A549 (cell line): ENCODE data around the gene OPRM1. TPM values are rescaled to one million over a fixed set of nuclear protein-coding genes. Genes with fewer than 3 reads are reported as not detected.

Experiments used
- ATAC-seq, 2 experiments: fragments of 200-7000 bp in 1 of 2; fragments of >200 bp in 1 of 2; cut with Nextera tagmentation in 1 of 2; cut with Tn5 transposase in 1 of 2; 3 replicates each; pipeline versions ENCODE4 v1.8.0 to v1.9.1; 2018 to 2020; ENCODE audit warnings: mild to moderate bottlenecking in 1 of 2, moderate library complexity in 1 of 2
- CTCF ChIA-PET: fragments of 300-600 bp; sonication (Branson Sonifier 250); formaldehyde crosslinking; extraction: SDS; loops from one replicate; lab custom pipeline; 2021; ENCODE audit warnings: antibody characterized with exemption, inconsistent platforms; lab: Yijun Ruan, JAX
- POLR2A ChIA-PET: fragments of 350-600 bp; formaldehyde crosslinking; extraction: SDS; loops from one replicate; lab custom pipeline; 2021; ENCODE audit warnings: antibody characterized with exemption, inconsistent platforms; lab: Yijun Ruan, JAX
- DNase-seq, 2 experiments: peaks; one replicate each; pipeline versions ENCODE4 v3.0.0 to v3.0.0-alpha.2; 2011 to 2016; ENCODE audit warnings: low read depth in 1 of 2, low spot score in 1 of 2
- FAIRE-seq: peaks from 2 replicates; lab custom pipeline; 2011; peaks lifted over from hg19 to GRCh38; lab: Jason Lieb, UNC
- H3K27ac ChIP-seq, 2 experiments: fragments of >200 bp; sonication (Bioruptor Twin); formaldehyde crosslinking; 3 replicates each; pipeline ENCODE4 v1.5.1; 2016 to 2017
- H3K4me1 ChIP-seq: fragments of >200 bp; sonication (Bioruptor Twin); formaldehyde crosslinking; 3 replicates; pipeline ENCODE4 v1.6.1; 2016
- H3K4me2 ChIP-seq: fragments of >200 bp; sonication (Bioruptor Twin); formaldehyde crosslinking; 3 replicates; pipeline ENCODE4 v1.6.1; 2016
- H3K4me3 ChIP-seq: fragments of >200 bp; sonication (Bioruptor Twin); formaldehyde crosslinking; 3 replicates; pipeline ENCODE4 v1.5.1; 2016
- H3K9me3 ChIP-seq: fragments of >200 bp; sonication (Bioruptor Twin); formaldehyde crosslinking; 3 replicates; pipeline ENCODE4 v1.6.1; 2016
- ATOH8 ChIP-seq: fragments of 250-450 bp; sonication (Bioruptor Pico); IDR thresholded peaks from 2 replicates; pipeline ENCODE4 v1.5.0; 2020; ENCODE audit warnings: low read depth, mild to moderate bottlenecking, moderate library complexity
- CBX8 ChIP-seq: fragments of 200-600 bp; sonication (generic); IDR thresholded peaks from 2 replicates; pipeline ENCODE4 v1.6.1; 2016
- CEBPB ChIP-seq, 2 experiments: fragments of >200 bp in 1 of 2; sonication (Bioruptor Twin) in 1 of 2; formaldehyde crosslinking in 1 of 2; IDR thresholded peaks; 2 replicates each; pipeline ENCODE4 v1.6.1; 2012 to 2016
- ELK1 ChIP-seq: fragments of 150-350 bp; IDR thresholded peaks from 2 replicates; pipeline ENCODE4 v1.6.1; 2014; ENCODE audit warnings: low read depth, mild to moderate bottlenecking, low read length
- ESRRA ChIP-seq: fragments of 150-350 bp; IDR thresholded peaks from 2 replicates; pipeline ENCODE4 v1.6.1; 2014; ENCODE audit warnings: mild to moderate bottlenecking, low read length, borderline replicate concordance
- FOSB ChIP-seq: fragments of 250-450 bp; sonication (Bioruptor Pico); IDR thresholded peaks from 2 replicates; pipeline ENCODE4 v1.5.0; 2020; ENCODE audit warnings: mild to moderate bottlenecking, moderate library complexity
- FOSL2 ChIP-seq, 2 experiments: fragments of 450-650 bp in 1 of 2; fragments of >200 bp in 1 of 2; sonication (Bioruptor Twin) in 1 of 2; formaldehyde crosslinking; IDR thresholded peaks; 2 replicates each; pipeline versions ENCODE4 v1.5.0 to v1.6.1; 2016 to 2020; ENCODE audit warnings: mild to moderate bottlenecking in 1 of 2, moderate library complexity in 1 of 2
- FOXS1 ChIP-seq: fragments of 250-450 bp; sonication (Bioruptor Pico); IDR thresholded peaks from 2 replicates; pipeline ENCODE4 v1.5.0; 2020; ENCODE audit warnings: mild to moderate bottlenecking, moderate library complexity
- HEYL ChIP-seq: fragments of 250-450 bp; sonication (Bioruptor Pico); IDR thresholded peaks from 2 replicates; pipeline ENCODE4 v1.8.0; 2021; ENCODE audit warnings: mild to moderate bottlenecking, moderate library complexity
- HMGXB4 ChIP-seq: fragments of 250-450 bp; sonication (Bioruptor Pico); IDR thresholded peaks from 2 replicates; pipeline ENCODE4 v1.5.0; 2021; ENCODE audit warnings: mild to moderate bottlenecking, moderate library complexity, borderline replicate concordance
- KDM5A ChIP-seq: fragments of 200-600 bp; sonication (generic); IDR thresholded peaks from 2 replicates; pipeline ENCODE4 v1.6.1; 2016; ENCODE audit warnings: antibody characterized with exemption, mild to moderate bottlenecking
- MAFK ChIP-seq: fragments of 450-650 bp; IDR thresholded peaks from 2 replicates; pipeline ENCODE4 v1.6.1; 2014; ENCODE audit not compliant: partially characterized antibody
- PBX3 ChIP-seq: IDR thresholded peaks from 2 replicates; pipeline ENCODE4 v1.6.1; 2012
- PHF8 ChIP-seq: fragments of 200-600 bp; sonication (generic); IDR thresholded peaks from 2 replicates; pipeline ENCODE4 v1.6.1; 2016; ENCODE audit warnings: low read depth, mild to moderate bottlenecking, antibody characterized with exemption, moderate library complexity, borderline replicate concordance
- RAD21 ChIP-seq, 2 experiments: fragments of >200 bp in 1 of 2; sonication (Bioruptor Twin) in 1 of 2; formaldehyde crosslinking in 1 of 2; IDR thresholded peaks in 1 of 2; conservative IDR thresholded peaks in 1 of 2; 2 replicates in 1 of 2; 3 replicates in 1 of 2; pipeline ENCODE4 v1.6.1; 2012 to 2018; ENCODE audit warnings: inconsistent platforms in 1 of 2
- RARB ChIP-seq: fragments of 250-450 bp; sonication (Bioruptor Pico); IDR thresholded peaks from 2 replicates; pipeline ENCODE4 v1.8.0; 2021; ENCODE audit warnings: mild to moderate bottlenecking, moderate library complexity
- RNF2 ChIP-seq: fragments of 200-600 bp; sonication (generic); IDR thresholded peaks from 2 replicates; pipeline ENCODE4 v1.6.1; 2016; ENCODE audit warnings: low read depth, mild to moderate bottlenecking, antibody characterized with exemption, moderate library complexity, borderline replicate concordance
- SREBF2 ChIP-seq: fragments of 450-650 bp; IDR thresholded peaks from 2 replicates; pipeline ENCODE4 v1.6.1; 2014; ENCODE audit warnings: mild to moderate bottlenecking, moderate library complexity
- TP53 ChIP-seq: fragments of 250-450 bp; sonication (Bioruptor Pico); IDR thresholded peaks from 2 replicates; pipeline ENCODE4 v1.5.0; 2021; ENCODE audit warnings: mild to moderate bottlenecking, moderate library complexity
- ZC3H11A ChIP-seq: fragments of 450-650 bp; IDR thresholded peaks from 2 replicates; pipeline ENCODE4 v1.6.1; 2014; ENCODE audit warnings: antibody characterized with exemption, mild to moderate bottlenecking
- WGBS: methylation state at CpG from one replicate; pipeline ENCODE4 v1.1.6; 2017; ENCODE audit errors: missing lambda C conversion rate; 5-methylcytosine and 5-hydroxymethylcytosine counted together
- polyA plus RNA-seq, 4 experiments: library from polyadenylated mRNA; depleted of rRNA in 3 of 4; stranded (reverse); fragments of >200 nt; fragmentation: RNase III in 1 of 4; extraction: RNeasy Plus Mini Kit Qiagen cat#74134 plus additional on column Dnase treatment in 1 of 4; gene quantifications; 2 replicates in 3 of 4; 3 replicates in 1 of 4; pipeline ENCODE4 v1.2.3, GENCODE V29; 2011 to 2017
- TF ChIP-seq, protein P1 (sequence below): fragments of >200 bp; sonication (Bioruptor Twin); formaldehyde crosslinking; IDR thresholded peaks from 3 replicates; pipeline ENCODE4 v1.6.1; 2016

OPRM1 gene
- polyA plus RNA-seq, 2 of the 4 experiments (the other 2 are of a cell fraction) = not detected

GRCh38 chr6:154099211-154099610 is 60.2 kb downstream of the OPRM1 start (continued):
- no peak for TF ChIP-seq PBX3

GRCh38 chr6:154106251-154106650 is 67.2 kb downstream of the OPRM1 start:
- no peaks in the 10 kb centered on the region for H3K4me1 ChIP-seq
- H3K4me3 ChIP-seq = no peak overlapping the region
- no peak for DNase-seq
- ATAC-seq = no peak
- H3K4me2 ChIP-seq = no peak overlapping the region
- 32% methylated on average over 2 of the region's 2 CpGs for WGBS
- H3K27ac ChIP-seq = no peak overlapping the region
- no peak for TF ChIP-seq FOSL2 (IDR thresholded peaks at IDR 0.05)
- TF ChIP-seq FOSL2 (CRISPR knock-in tag; IDR thresholded peaks at IDR 0.05) = no peak
- no peak for TF ChIP-seq RNF2
- no peak for TF ChIP-seq ZC3H11A
- TF ChIP-seq ESRRA = no peak
- TF ChIP-seq, protein P1, sequence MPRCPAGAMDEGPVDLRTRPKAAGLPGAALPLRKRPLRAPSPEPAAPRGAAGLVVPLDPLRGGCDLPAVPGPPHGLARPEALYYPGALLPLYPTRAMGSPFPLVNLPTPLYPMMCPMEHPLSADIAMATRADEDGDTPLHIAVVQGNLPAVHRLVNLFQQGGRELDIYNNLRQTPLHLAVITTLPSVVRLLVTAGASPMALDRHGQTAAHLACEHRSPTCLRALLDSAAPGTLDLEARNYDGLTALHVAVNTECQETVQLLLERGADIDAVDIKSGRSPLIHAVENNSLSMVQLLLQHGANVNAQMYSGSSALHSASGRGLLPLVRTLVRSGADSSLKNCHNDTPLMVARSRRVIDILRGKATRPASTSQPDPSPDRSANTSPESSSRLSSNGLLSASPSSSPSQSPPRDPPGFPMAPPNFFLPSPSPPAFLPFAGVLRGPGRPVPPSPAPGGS = no peak
- no peak for TF ChIP-seq RARB (CRISPR knock-in tag)
- TF ChIP-seq MAFK = no peak
- TF ChIP-seq RAD21 (conservative IDR thresholded peaks at IDR 0.05 in 1 of 2, IDR thresholded peaks at IDR 0.05 in 1 of 2) = no peak
- no peak for TF ChIP-seq FOSB (CRISPR knock-in tag)
- no peak for TF ChIP-seq CEBPB (IDR thresholded peaks at IDR 0.05)
- no peak for TF ChIP-seq CBX8
- TF ChIP-seq FOXS1 (CRISPR knock-in tag) = no peak
- no peak for TF ChIP-seq SREBF2
- TF ChIP-seq HEYL (CRISPR knock-in tag) = no peak
- TF ChIP-seq ELK1 = no peak
- ChIA-PET POLR2A (no interaction called here), CTCF (no interaction called here)
- FAIRE-seq = no peak
- H3K9me3 ChIP-seq = no peaks in the 10 kb centered on the region

- CTCF ChIA-PET = interaction anchor here (0.6 kb wide), 1 partner anchor 398 kb away, joined by 4 read pairs; no protein-coding TSS in a partner anchor
- TF ChIP-seq PHF8 (no peak), ATOH8 (CRISPR knock-in tag) (no peak), HMGXB4 (CRISPR knock-in tag) (no peak), KDM5A (no peak), PBX3 (no peak), HEYL (CRISPR knock-in tag) (no peak), FOSL2 (IDR thresholded peaks at IDR 0.05) (no peak), FOSL2 (CRISPR knock-in tag; IDR thresholded peaks at IDR 0.05) (0 out of 2 replicates have a peak, but pooled peaks have one; percentile 4), TP53 (no peak)
- Histone ChIP-seq H3K4me1 (no peaks in the 10 kb centered on the region), H3K27ac (no peak overlapping the region), H3K4me3 (no peak overlapping the region), H3K4me2 (no peak overlapping the region), H3K9me3 (no peaks in the 10 kb centered on the region)
- POLR2A ChIA-PET = no interaction called here
- DNase-seq (no peak), ATAC-seq (no peak), FAIRE-seq (no peak)
- WGBS = 9% methylated on average over 1 of the region's 1 CpG
Observed at GRCh38 chr6:154111025-154111424, 72.0 kb downstream of the OPRM1 start.
